HepG2 (cell line): Measurements from ENCODE around the gene ZDHHC9. TPM values are rescaled to one million over a fixed set of nuclear protein-coding genes. Genes with fewer than 3 reads are reported as not detected.

Experiments
- ADNP ChIP-seq: sonication (generic); formaldehyde crosslinking; IDR thresholded peaks from 2 replicates; pipeline ENCODE4 v1.4.0; 2020; ENCODE audit warnings: missing genetic modification reagents
- AGO2 ChIP-seq: fragments of 200-400 bp; formaldehyde crosslinking; optimal IDR thresholded peaks from 2 replicates; pipeline ENCODE3; 2017; ENCODE audit warnings: mild to moderate bottlenecking, low read depth, low read length, moderate library complexity
- DMAP1 ChIP-seq: IDR thresholded peaks from 2 replicates; pipeline ENCODE4 v1.6.1; 2016
- EEA1 ChIP-seq: sonication (generic); formaldehyde crosslinking; IDR thresholded peaks from 2 replicates; pipeline ENCODE4 v1.5.1; 2020; ENCODE audit warnings: mild to moderate bottlenecking, missing genetic modification reagents, borderline replicate concordance
- ETV5 ChIP-seq: IDR thresholded peaks from 2 replicates; pipeline ENCODE4 v1.6.1; 2018; ENCODE audit warnings: missing biosample characterization, missing genetic modification reagents, inconsistent platforms, borderline replicate concordance
- HNRNPH1 ChIP-seq: fragments of 200-400 bp; formaldehyde crosslinking; optimal IDR thresholded peaks from 2 replicates; pipeline ENCODE3; 2017; ENCODE audit warnings: mild to moderate bottlenecking, low read depth, low read length
- NFAT5 ChIP-seq: sonication (generic); formaldehyde crosslinking; IDR thresholded peaks from 2 replicates; pipeline ENCODE4 v1.4.0; 2020; ENCODE audit warnings: missing genetic modification reagents
- PHF8 ChIP-seq: sonication (generic); formaldehyde crosslinking; IDR thresholded peaks from 2 replicates; pipeline ENCODE4 v1.5.0; 2020; ENCODE audit warnings: missing genetic modification reagents
- RELA ChIP-seq: sonication (generic); formaldehyde crosslinking; IDR thresholded peaks from 2 replicates; pipeline ENCODE4 v1.4.0; 2020; ENCODE audit warnings: missing genetic modification reagents
- SNAPC2 ChIP-seq: sonication (generic); formaldehyde crosslinking; IDR thresholded peaks from 2 replicates; pipeline ENCODE4 v1.8.1; 2022; ENCODE audit warnings: mild to moderate bottlenecking, missing genetic modification reagents
- SP1 ChIP-seq, 2 experiments: fragments of 450-650 bp in 1 of 2; sonication (generic) in 1 of 2; formaldehyde crosslinking in 1 of 2; IDR thresholded peaks; 2 replicates each; pipeline versions ENCODE4 v1.4.0 to v1.6.1; 2016 to 2020; ENCODE audit warnings: missing genetic modification reagents in 1 of 2
- TOE1 ChIP-seq: sonication (generic); formaldehyde crosslinking; IDR thresholded peaks from 2 replicates; pipeline ENCODE4 v1.4.0; 2020; ENCODE audit warnings: mild to moderate bottlenecking, missing genetic modification reagents
- ZBTB7B ChIP-seq: sonication (generic); formaldehyde crosslinking; IDR thresholded peaks from 2 replicates; pipeline ENCODE4 v1.4.0; 2020; ENCODE audit warnings: missing genetic modification reagents
- ZIK1 ChIP-seq: sonication (generic); formaldehyde crosslinking; IDR thresholded peaks from 2 replicates; pipeline ENCODE4 v1.5.0; 2020; ENCODE audit warnings: mild to moderate bottlenecking, low read depth, missing genetic modification reagents, borderline replicate concordance
- ZNF136 ChIP-seq: sonication (generic); formaldehyde crosslinking; IDR thresholded peaks from 2 replicates; pipeline ENCODE4 v1.8.1; 2022; ENCODE audit warnings: low read depth, mild to moderate bottlenecking, moderate library complexity, missing genetic modification reagents
- ZNF234 ChIP-seq: sonication (generic); formaldehyde crosslinking; conservative IDR thresholded peaks from 2 replicates; pipeline ENCODE4 v1.5.1; 2020; ENCODE audit warnings: mild to moderate bottlenecking, missing genetic modification reagents
- ZNF337 ChIP-seq: sonication (generic); formaldehyde crosslinking; IDR thresholded peaks from 2 replicates; pipeline ENCODE4 v1.5.1; 2020; ENCODE audit warnings: missing genetic modification reagents, low read depth, mild to moderate bottlenecking, borderline replicate concordance
- ZNF562 ChIP-seq: sonication (generic); formaldehyde crosslinking; IDR thresholded peaks from 2 replicates; pipeline ENCODE4 v1.8.0; 2022; ENCODE audit warnings: missing genetic modification reagents, borderline replicate concordance
- ZNF607 ChIP-seq: sonication (generic); formaldehyde crosslinking; IDR thresholded peaks from 2 replicates; pipeline ENCODE4 v1.5.1; 2020; ENCODE audit warnings: missing genetic modification reagents, mild to moderate bottlenecking, borderline replicate concordance
- ZNF639 ChIP-seq: conservative IDR thresholded peaks from 2 replicates; pipeline ENCODE4 v1.6.1; 2018; ENCODE audit warnings: missing genetic modification reagents
- ZNF670 ChIP-seq: sonication (generic); formaldehyde crosslinking; IDR thresholded peaks from 2 replicates; pipeline ENCODE4 v1.8.0; 2022; ENCODE audit warnings: mild to moderate bottlenecking, missing genetic modification reagents, borderline replicate concordance
- polyA plus RNA-seq, 8 experiments: library from polyadenylated mRNA; depleted of rRNA in 3 of 8; stranded (reverse) in 7 of 8; unstranded in 1 of 8; fragments of >200 nt; fragmentation: Illumina TruSeq in 4 of 8; extraction: Trizol in 4 of 8; gene quantifications; 2 replicates each; pipeline versions ENCODE4 v1.2.1 to v1.2.3, GENCODE V29; 2011 to 2016; ENCODE audit warnings: low read depth in 4 of 8, missing spikeins in 1 of 8, mixed read lengths in 1 of 8; ENCODE audit not compliant: insufficient read depth in 1 of 8
- total RNA-seq, 5 experiments: library from RNA; depleted of rRNA; stranded (reverse); fragments of >200 nt; fragmentation: Illumina TruSeq; extraction: Trizol; gene quantifications; 2 replicates each; pipeline ENCODE4 v1.2.3, GENCODE V29; 2016; ENCODE audit warnings: low read depth in 1 of 5

Gene ZDHHC9
- total and polyA plus RNA-seq, 2 of the 13 experiments (the other 11 are each of a cell fraction or from before 2014, with no cell fraction given): 28.3 to 53.1 TPM

- peak; percentile 65; the same call in 1 of the 2 replicates for TF ChIP-seq ETV5 (CRISPR knock-in tag)
- TF ChIP-seq ZNF337 (CRISPR knock-in tag): no peak
- TF ChIP-seq TOE1 (CRISPR knock-in tag): no peak
- TF ChIP-seq SNAPC2 (CRISPR knock-in tag): no peak
- no peak for TF ChIP-seq ZNF607 (CRISPR knock-in tag)
- no peak for TF ChIP-seq HNRNPH1
- TF ChIP-seq SP1 (IDR thresholded peaks at IDR 0.05): no peak
- no peak for TF ChIP-seq SP1 (CRISPR knock-in tag; IDR thresholded peaks at IDR 0.05)
- TF ChIP-seq NFAT5 (CRISPR knock-in tag): no peak
- TF ChIP-seq ZNF136 (CRISPR knock-in tag): no peak
- no peak for TF ChIP-seq AGO2
- no peak for TF ChIP-seq RELA (CRISPR knock-in tag)
- TF ChIP-seq ZBTB7B (CRISPR knock-in tag): no peak
- TF ChIP-seq PHF8: no peak
- TF ChIP-seq ADNP (CRISPR knock-in tag): no peak
- TF ChIP-seq ZNF234 (CRISPR knock-in tag): no peak
- no peak for TF ChIP-seq ZNF670
- TF ChIP-seq ZNF562 (CRISPR knock-in tag): no peak
- 0 out of 2 replicates have a peak, but pooled peaks have one; percentile 38 for TF ChIP-seq ZIK1 (CRISPR knock-in tag)
- peak; percentile 53; the same call in 1 of the 2 replicates for TF ChIP-seq DMAP1 (CRISPR knock-in tag)
- no peak for TF ChIP-seq ZNF639 (CRISPR knock-in tag)
- no peak for TF ChIP-seq EEA1
Measured at GRCh38 chrX:129825746-129826505, 17.8 kb downstream of the ZDHHC9 start (continued).
